GM10266 (cell line): ENCODE measurements around the gene SPAAR.

ENCODE experiments used
- DNase-seq: peaks from one replicate; pipeline ENCODE4 v3.0.0; 2012; ENCODE audit errors: extremely low spot score
- CTCF ChIP-seq: IDR thresholded peaks from 2 replicates; pipeline ENCODE4 v1.5.1; 2012; ENCODE audit warnings: mild to moderate bottlenecking, low read depth; ENCODE audit not compliant: control insufficient read depth, insufficient read depth; ENCODE audit errors: missing control alignments

SPAAR gene

GRCh38 chr9:35956651-35957050 is 47.4 kb downstream of the SPAAR start:
- DNase-seq, result no peak
- no peak for TF ChIP-seq CTCF

GRCh38 chr9:35958104-35958837 is 49.0 kb downstream of the SPAAR start, which contains the start of gene OR2S2:
Gene OR2S2, minus strand, starts transcription at chr9:35958154. Its CDS starts 56 bp downstream, at chr9:35958098.
- DNase-seq, result no peak
- no peak for TF ChIP-seq CTCF

- no peak for DNase-seq
- TF ChIP-seq CTCF, result no peak
Observed at GRCh38 chr9:35960039-35960655, 50.9 kb downstream of the SPAAR start.
